Body of pancreas (tissue), 4 donors: ENCODE data around the gene IL19.

ENCODE experiments used
- POLR2A ChIP-seq, 3 donors: fragments of 450-650 bp; IDR thresholded peaks; one replicate each; pipeline ENCODE4 v1.6.1; 2016; ENCODE audit warnings: antibody characterized with exemption in 3 of 3, mild to moderate bottlenecking in 2 of 3
- TF ChIP-seq, protein P1 (sequence below), 7 experiments: fragments of 450-650 bp in 4 of 7; fragments of 200-600 bp in 3 of 7; sonication (generic) in 3 of 7; IDR thresholded peaks; one replicate each; pipeline ENCODE4 v1.5.1; 2016 to 2019; ENCODE audit warnings: antibody characterized with exemption in 7 of 7

DNA sequence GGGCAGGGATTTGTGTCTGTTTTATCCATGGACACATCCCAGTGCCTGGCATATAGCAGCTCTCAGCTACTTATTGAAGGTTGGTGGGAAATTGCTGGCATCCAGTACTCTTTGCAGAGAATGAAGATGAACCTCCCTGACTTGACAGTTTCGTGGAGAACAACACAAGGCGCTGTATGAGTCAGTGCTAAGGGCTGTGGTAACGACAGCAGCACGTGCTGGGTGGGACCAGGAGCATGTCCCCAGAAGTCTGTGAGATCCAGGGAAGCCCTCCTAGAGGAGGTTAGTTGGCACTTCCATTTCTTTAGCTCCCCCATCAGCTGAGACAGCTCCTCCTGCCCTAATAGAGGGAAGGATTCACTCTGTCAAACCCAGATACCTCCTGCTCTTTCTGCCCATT lies 25.9 kb upstream of the IL19 start:
- TF ChIP-seq, protein P1, sequence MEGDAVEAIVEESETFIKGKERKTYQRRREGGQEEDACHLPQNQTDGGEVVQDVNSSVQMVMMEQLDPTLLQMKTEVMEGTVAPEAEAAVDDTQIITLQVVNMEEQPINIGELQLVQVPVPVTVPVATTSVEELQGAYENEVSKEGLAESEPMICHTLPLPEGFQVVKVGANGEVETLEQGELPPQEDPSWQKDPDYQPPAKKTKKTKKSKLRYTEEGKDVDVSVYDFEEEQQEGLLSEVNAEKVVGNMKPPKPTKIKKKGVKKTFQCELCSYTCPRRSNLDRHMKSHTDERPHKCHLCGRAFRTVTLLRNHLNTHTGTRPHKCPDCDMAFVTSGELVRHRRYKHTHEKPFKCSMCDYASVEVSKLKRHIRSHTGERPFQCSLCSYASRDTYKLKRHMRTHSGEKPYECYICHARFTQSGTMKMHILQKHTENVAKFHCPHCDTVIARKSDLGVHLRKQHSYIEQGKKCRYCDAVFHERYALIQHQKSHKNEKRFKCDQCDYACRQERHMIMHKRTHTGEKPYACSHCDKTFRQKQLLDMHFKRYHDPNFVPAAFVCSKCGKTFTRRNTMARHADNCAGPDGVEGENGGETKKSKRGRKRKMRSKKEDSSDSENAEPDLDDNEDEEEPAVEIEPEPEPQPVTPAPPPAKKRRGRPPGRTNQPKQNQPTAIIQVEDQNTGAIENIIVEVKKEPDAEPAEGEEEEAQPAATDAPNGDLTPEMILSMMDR (IDR thresholded peaks at IDR 0.05): no peak
- TF ChIP-seq POLR2A (IDR thresholded peaks at IDR 0.05): no peak
